IMR-90 (cell line): Measurements from ENCODE around the gene OSBPL9. TPM values are rescaled to one million over a fixed set of nuclear protein-coding genes. Genes with fewer than 3 reads are reported as not detected.
A peak's percentile ranks its signal among the peaks of the same experiment; 100 is the strongest.

ENCODE experiments used
- ATAC-seq: fragments of 200-7000 bp; cut with Tn5 transposase; 2 replicates; pipeline ENCODE4 v1.9.1; 2020; ENCODE audit warnings: low read depth, mild to moderate bottlenecking, moderate library complexity
- BruUV-seq: library from RNA; stranded (reverse); fragments of 400-500 nt; replicated peaks from 2 replicates; lab custom pipeline; 2021; lab: Mats Ljungman, UMichigan
- CTCF ChIA-PET: fragments of 300-600 bp; formaldehyde crosslinking; extraction: SDS; loops from one replicate; lab custom pipeline; 2021; ENCODE audit warnings: antibody characterized with exemption; lab: Yijun Ruan, JAX
- POLR2A ChIA-PET: fragments of 300-600 bp; sonication (Branson Sonifier 250); formaldehyde crosslinking; loops from one replicate; lab custom pipeline; 2022; ENCODE audit warnings: antibody characterized with exemption; ENCODE audit not compliant: unreplicated experiment; lab: Charles Lee
- DNase-seq: peaks from one replicate; pipeline ENCODE4 v3.0.0; 2013
- H2AFZ ChIP-seq: replicated peaks from 2 replicates; pipeline ENCODE3; 2013; ENCODE audit warnings: low read length, mild to moderate bottlenecking; ENCODE audit not compliant: poor library complexity
- H2AK5ac ChIP-seq: 2 replicates; pipeline ENCODE4 v1.6.1; 2013; ENCODE audit warnings: low read depth, low read length, inconsistent platforms
- H2AK9ac ChIP-seq: replicated peaks from 2 replicates; pipeline ENCODE3; 2013; ENCODE audit warnings: mild to moderate bottlenecking, low read depth, low read length, moderate library complexity; ENCODE audit not compliant: poor library complexity
- H2BK120ac ChIP-seq: 2 replicates; pipeline ENCODE4 v1.6.1; 2013; ENCODE audit warnings: low read depth, low read length, inconsistent platforms
- H2BK15ac ChIP-seq: 3 replicates; pipeline ENCODE4 v1.6.1; 2013; ENCODE audit warnings: low read depth, low read length, inconsistent platforms
- H2BK20ac ChIP-seq: 2 replicates; pipeline ENCODE4 v1.6.1; 2013; ENCODE audit warnings: low read depth, mild to moderate bottlenecking, inconsistent platforms, low read length, moderate library complexity
- H2BK5ac ChIP-seq: 2 replicates; pipeline ENCODE4 v1.6.1; 2013; ENCODE audit warnings: mild to moderate bottlenecking, low read depth, low read length, inconsistent platforms; ENCODE audit not compliant: poor library complexity, severe bottlenecking
- H3K14ac ChIP-seq: replicated peaks from 2 replicates; pipeline ENCODE4 v1.6.1; 2013; ENCODE audit warnings: low read depth, low read length, inconsistent platforms
- H3K18ac ChIP-seq: 2 replicates; pipeline ENCODE4 v1.6.1; 2013; ENCODE audit warnings: low read depth, low read length, control low read depth
- H3K23ac ChIP-seq: 2 replicates; pipeline ENCODE4 v1.6.1; 2013; ENCODE audit warnings: low read depth, low read length, inconsistent platforms
- H3K27ac ChIP-seq: 2 replicates; pipeline ENCODE4 v1.5.1; 2013; ENCODE audit warnings: mild to moderate bottlenecking, control low read depth, low read length; ENCODE audit not compliant: insufficient read depth
- H3K27me3 ChIP-seq: 2 replicates; pipeline ENCODE4 v1.6.1; 2013; ENCODE audit warnings: low read length; ENCODE audit not compliant: control insufficient read depth, insufficient read depth
- H3K36me3 ChIP-seq: 2 replicates; pipeline ENCODE4 v1.6.1; 2013; ENCODE audit warnings: low read length, mixed read lengths; ENCODE audit not compliant: control insufficient read depth, insufficient read depth
- H3K4ac ChIP-seq: 2 replicates; pipeline ENCODE4 v1.6.1; 2013; ENCODE audit warnings: low read depth, low read length, inconsistent platforms
- H3K4me1 ChIP-seq: 2 replicates; pipeline ENCODE4 v1.6.1; 2013; ENCODE audit warnings: low read length, mixed read lengths; ENCODE audit not compliant: control insufficient read depth, insufficient read depth
- H3K4me2 ChIP-seq: 2 replicates; pipeline ENCODE4 v1.6.1; 2013; ENCODE audit warnings: low read depth, mild to moderate bottlenecking, control low read depth, low read length, moderate library complexity
- H3K4me3 ChIP-seq: 2 replicates; pipeline ENCODE4 v1.5.1; 2013; ENCODE audit warnings: low read depth, mild to moderate bottlenecking, control low read depth, low read length, moderate library complexity; ENCODE audit not compliant: insufficient read depth
- H3K56ac ChIP-seq: 2 replicates; pipeline ENCODE4 v1.6.1; 2013; ENCODE audit warnings: low read length, inconsistent platforms; ENCODE audit not compliant: insufficient read depth; ENCODE audit errors: extremely low read depth
- H3K79me1 ChIP-seq, 2 experiments: 2 replicates each; pipeline ENCODE4 v1.6.1; 2013; ENCODE audit warnings: low read length in 2 of 2, inconsistent platforms in 1 of 2, low read depth in 1 of 2
- H3K9ac ChIP-seq: 2 replicates; pipeline ENCODE4 v1.6.1; 2013; ENCODE audit warnings: low read depth, low read length, control low read depth
- H3K9me1 ChIP-seq: 2 replicates; pipeline ENCODE4 v1.6.1; 2013; ENCODE audit warnings: low read length, inconsistent platforms; ENCODE audit not compliant: insufficient read depth
- H3K9me3 ChIP-seq: 2 replicates; pipeline ENCODE4 v1.6.1; 2013; ENCODE audit warnings: low read length; ENCODE audit not compliant: control insufficient read depth, insufficient read depth
- H4K20me1 ChIP-seq: 2 replicates; pipeline ENCODE4 v1.6.1; 2013; ENCODE audit warnings: low read length, inconsistent platforms; ENCODE audit not compliant: insufficient read depth
- H4K5ac ChIP-seq: 2 replicates; pipeline ENCODE4 v1.6.1; 2013; ENCODE audit warnings: mild to moderate bottlenecking, low read depth, low read length, control low read depth
- H4K8ac ChIP-seq, 2 experiments: 2 replicates each; pipeline ENCODE4 v1.6.1; 2013; ENCODE audit warnings: low read depth in 2 of 2, low read length in 2 of 2, control low read depth in 1 of 2, inconsistent platforms in 1 of 2
- H4K91ac ChIP-seq: 2 replicates; pipeline ENCODE4 v1.6.1; 2013; ENCODE audit warnings: low read depth, low read length, inconsistent platforms; ENCODE audit not compliant: insufficient read depth
- BHLHE40 ChIP-seq: fragments of 150-350 bp; IDR thresholded peaks from 2 replicates; pipeline ENCODE4 v1.6.1; 2016; ENCODE audit warnings: mild to moderate bottlenecking, low read depth, low read length
- CEBPB ChIP-seq: IDR thresholded peaks from 2 replicates; pipeline ENCODE4 v1.6.1; 2012; ENCODE audit warnings: low read depth, low read length, improper control_type of control experiment
- FOS ChIP-seq: fragments of 150-350 bp; IDR thresholded peaks from 2 replicates; pipeline ENCODE4 v1.6.1; 2016; ENCODE audit warnings: low read depth, low read length
- MAZ ChIP-seq: IDR thresholded peaks from 2 replicates; pipeline ENCODE4 v1.6.1; 2012; ENCODE audit warnings: low read depth, mild to moderate bottlenecking, low read length, improper control_type of control experiment, moderate library complexity, borderline replicate concordance
- NFE2L2 ChIP-seq: fragments of 150-350 bp; IDR thresholded peaks from 2 replicates; pipeline ENCODE4 v1.6.1; 2016; ENCODE audit warnings: low read depth, mild to moderate bottlenecking, low read length
- RCOR1 ChIP-seq: IDR thresholded peaks from 2 replicates; pipeline ENCODE4 v1.6.1; 2012; ENCODE audit warnings: mild to moderate bottlenecking, low read length, improper control_type of control experiment; ENCODE audit not compliant: insufficient replicate concordance
- RFX5 ChIP-seq: IDR thresholded peaks from 2 replicates; pipeline ENCODE4 v1.8.0; 2012; ENCODE audit warnings: low read depth, mild to moderate bottlenecking, low read length, moderate library complexity
- SMC3 ChIP-seq: fragments of 150-350 bp; IDR thresholded peaks from 2 replicates; pipeline ENCODE4 v1.6.1; 2016; ENCODE audit warnings: low read depth, mild to moderate bottlenecking, antibody characterized with exemption, low read length, moderate library complexity
- whole genome bisulfite sequencing, 2 experiments: methylation state at CpG; one replicate each; pipeline versions ENCODE4 v1.1.5 to v1.1.7; 2013; ENCODE audit warnings: missing lambda C conversion rate in 2 of 2; ENCODE audit not compliant: insufficient read length in 1 of 2; ENCODE audit errors: extremely low coverage in 2 of 2; 5-methylcytosine and 5-hydroxymethylcytosine counted together
- dilution Hi-C: fragments of 300-500 bp; cut with HindIII; formaldehyde crosslinking; loops from one replicate; pipeline ENCODE4 v1.14.3; 2018; ENCODE audit warnings: low sequenced_read_pairs; ENCODE audit not compliant: unreplicated experiment
- in situ Hi-C: fragments of 300-500 bp; cut with MboI; formaldehyde crosslinking; loops from 3 replicates; pipeline ENCODE4 v1.14.3; 2019; ENCODE audit warnings: low sequenced_read_pairs, inconsistent platforms, mixed read lengths
- intact Hi-C: fragments of 100-400 bp; cut with micrococcal nuclease; formaldehyde crosslinking; loops from 2 replicates; pipeline ENCODE4 v1.10.0; 2022
- polyA plus RNA-seq, 3 experiments: library from polyadenylated mRNA; depleted of rRNA; stranded (reverse); fragments of >200 nt; gene quantifications; 2 replicates each; pipeline ENCODE4 v1.2.3, GENCODE V29; 2012; ENCODE audit warnings: low replicate concordance in 1 of 3
- total RNA-seq: library from RNA; depleted of rRNA; stranded (reverse); fragments of >200 nt; gene quantifications from 2 replicates; pipeline ENCODE4 v1.2.3, GENCODE V29; 2012
- TF ChIP-seq, protein P1 (sequence below): conservative IDR thresholded peaks from 2 replicates; pipeline ENCODE4 v1.5.1; 2012; ENCODE audit warnings: mild to moderate bottlenecking, low read depth, low read length, improper control_type of control experiment
- TF ChIP-seq, protein P2 (sequence below): fragments of 150-350 bp; IDR thresholded peaks from 2 replicates; pipeline ENCODE4 v1.6.1; 2016; ENCODE audit warnings: low read depth, mild to moderate bottlenecking, low read length, moderate library complexity, borderline replicate concordance
- TF ChIP-seq, protein P3 (sequence below): fragments of 150-350 bp; IDR thresholded peaks from 2 replicates; pipeline ENCODE4 v1.6.1; 2017; ENCODE audit warnings: mild to moderate bottlenecking, antibody characterized with exemption, low read length, low read depth

OSBPL9 gene
- total and polyA plus RNA-seq, 2 of the 4 experiments (the other 2 are of a cell fraction) = 51.4 to 127 TPM

DNA sequence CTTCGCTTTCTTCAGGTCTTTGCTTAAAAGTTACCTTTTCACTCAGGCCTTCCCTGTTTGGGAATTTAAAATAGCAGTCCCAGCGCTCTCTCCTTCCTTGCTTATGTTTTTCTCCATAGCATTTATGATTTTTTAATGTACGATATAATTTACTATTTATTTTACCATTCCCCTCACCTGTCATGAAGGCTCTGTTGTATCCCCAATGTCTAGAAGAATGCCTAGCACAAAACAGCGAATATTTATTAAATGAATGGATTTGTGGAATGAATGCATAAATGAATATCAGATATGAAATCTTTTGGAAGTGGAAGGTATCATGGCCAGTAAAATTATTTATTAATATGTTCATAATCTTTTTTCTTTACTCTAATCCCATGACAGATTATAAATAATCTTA lies 402 bp upstream of the OSBPL9 start:
- Histone ChIP-seq H3K27ac (no peak overlapping the region), H3K4me2 (peak overlapping the region; percentile 72), H2AK5ac (no peak overlapping the region), H3K18ac (no peak overlapping the region), H3K9ac (no peak overlapping the region), H3K79me1 (peaks cover 10 to 37% of the 10 kb centered on the region in 2 experiments), H3K4me3 (peak overlapping the region; percentile 98; the same call in 1 of the 2 replicates), H4K20me1 (peaks cover 2% of the 10 kb centered on the region; the same call in 1 of the 2 replicates), H2BK15ac (no peak overlapping the region), H2BK5ac (no peak overlapping the region), H4K5ac (no peak overlapping the region), H4K8ac (no peak overlapping the region; a peak in 1 of 4 replicates), H3K56ac (no peak overlapping the region), H3K9me3 (no peaks in the 10 kb centered on the region), H2BK20ac (no peak overlapping the region), H3K14ac (no peak overlapping the region), H3K23ac (no peak overlapping the region), H2AFZ (no peak overlapping the region), H3K36me3 (no peaks in the 10 kb centered on the region), H3K9me1 (no peaks in the 10 kb centered on the region; the same call in 1 of the 2 replicates), H2BK120ac (no peak overlapping the region), H3K4ac (no peak overlapping the region), H2AK9ac (no peak overlapping the region), H4K91ac (no peak overlapping the region), H3K27me3 (no peaks in the 10 kb centered on the region), H3K4me1 (no peaks in the 10 kb centered on the region; the same call in 1 of the 2 replicates)
- ChIA-PET CTCF (no interaction called here), POLR2A (no interaction called here)
- intact Hi-C loops = no loop called here
- no peak for ATAC-seq
- DNase-seq = no peak
- no TSS peak for BruUV-seq
- no CpG with 5 or more reads among the region's 4 CpGs for WGBS, 2 experiments
- in situ Hi-C loops = no loop called here
- dilution Hi-C loops = no loop called here
- TF ChIP-seq MAZ (no peak), NFE2L2 (no peak), CEBPB (no peak), FOS (no peak), RCOR1 (no peak), BHLHE40 (no peak), RFX5 (no peak), SMC3 (no peak)
- TF ChIP-seq, protein P1, sequence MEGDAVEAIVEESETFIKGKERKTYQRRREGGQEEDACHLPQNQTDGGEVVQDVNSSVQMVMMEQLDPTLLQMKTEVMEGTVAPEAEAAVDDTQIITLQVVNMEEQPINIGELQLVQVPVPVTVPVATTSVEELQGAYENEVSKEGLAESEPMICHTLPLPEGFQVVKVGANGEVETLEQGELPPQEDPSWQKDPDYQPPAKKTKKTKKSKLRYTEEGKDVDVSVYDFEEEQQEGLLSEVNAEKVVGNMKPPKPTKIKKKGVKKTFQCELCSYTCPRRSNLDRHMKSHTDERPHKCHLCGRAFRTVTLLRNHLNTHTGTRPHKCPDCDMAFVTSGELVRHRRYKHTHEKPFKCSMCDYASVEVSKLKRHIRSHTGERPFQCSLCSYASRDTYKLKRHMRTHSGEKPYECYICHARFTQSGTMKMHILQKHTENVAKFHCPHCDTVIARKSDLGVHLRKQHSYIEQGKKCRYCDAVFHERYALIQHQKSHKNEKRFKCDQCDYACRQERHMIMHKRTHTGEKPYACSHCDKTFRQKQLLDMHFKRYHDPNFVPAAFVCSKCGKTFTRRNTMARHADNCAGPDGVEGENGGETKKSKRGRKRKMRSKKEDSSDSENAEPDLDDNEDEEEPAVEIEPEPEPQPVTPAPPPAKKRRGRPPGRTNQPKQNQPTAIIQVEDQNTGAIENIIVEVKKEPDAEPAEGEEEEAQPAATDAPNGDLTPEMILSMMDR = no peak
- TF ChIP-seq, protein P2, sequence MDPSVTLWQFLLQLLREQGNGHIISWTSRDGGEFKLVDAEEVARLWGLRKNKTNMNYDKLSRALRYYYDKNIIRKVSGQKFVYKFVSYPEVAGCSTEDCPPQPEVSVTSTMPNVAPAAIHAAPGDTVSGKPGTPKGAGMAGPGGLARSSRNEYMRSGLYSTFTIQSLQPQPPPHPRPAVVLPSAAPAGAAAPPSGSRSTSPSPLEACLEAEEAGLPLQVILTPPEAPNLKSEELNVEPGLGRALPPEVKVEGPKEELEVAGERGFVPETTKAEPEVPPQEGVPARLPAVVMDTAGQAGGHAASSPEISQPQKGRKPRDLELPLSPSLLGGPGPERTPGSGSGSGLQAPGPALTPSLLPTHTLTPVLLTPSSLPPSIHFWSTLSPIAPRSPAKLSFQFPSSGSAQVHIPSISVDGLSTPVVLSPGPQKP = no peak
- TF ChIP-seq, protein P3, sequence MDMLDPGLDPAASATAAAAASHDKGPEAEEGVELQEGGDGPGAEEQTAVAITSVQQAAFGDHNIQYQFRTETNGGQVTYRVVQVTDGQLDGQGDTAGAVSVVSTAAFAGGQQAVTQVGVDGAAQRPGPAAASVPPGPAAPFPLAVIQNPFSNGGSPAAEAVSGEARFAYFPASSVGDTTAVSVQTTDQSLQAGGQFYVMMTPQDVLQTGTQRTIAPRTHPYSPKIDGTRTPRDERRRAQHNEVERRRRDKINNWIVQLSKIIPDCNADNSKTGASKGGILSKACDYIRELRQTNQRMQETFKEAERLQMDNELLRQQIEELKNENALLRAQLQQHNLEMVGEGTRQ = no peak
